Measurements from ENCODE around the gene BPIFB3. TPM values are rescaled to one million over a fixed set of nuclear protein-coding genes. Genes with fewer than 3 reads are reported as not detected.
"Not testable (repeated sequence)": the region's sequence is repeated elsewhere in the genome, so short reads cannot be mapped to it uniquely, and the experiment has no call there.

Gene BPIFB3
- total and polyA plus RNA-seq, 9 donors, result 0.07 to 0.09 (median 0.08) TPM; not detected in 6

GRCh38 chr20:33119725-33120720, 66.3 kb downstream of the BPIFB3 start:
- no peaks in the 10 kb centered on the region for H3K4me1 ChIP-seq (ENCODE audit: control insufficient read depth, insufficient read depth, low read length)
- no peak for DNase-seq
- H3K27ac ChIP-seq (ENCODE audit: low read length), result no peak overlapping the region
- no peaks in the 10 kb centered on the region for H3K36me3 ChIP-seq (ENCODE audit: control insufficient read depth, insufficient read depth, low read length)
- no peaks in the 10 kb centered on the region for H3K9me3 ChIP-seq (replicated peaks; ENCODE audit: control insufficient read depth, low read depth, low read length)
- no peak overlapping the region for H3K4me3 ChIP-seq (ENCODE audit: low read length)
- WGBS (ENCODE audit: insufficient coverage), result no CpG with 5 or more reads among the region's 3 CpGs
- H3K27me3 ChIP-seq (ENCODE audit: control insufficient read depth, insufficient read depth, low read length), result no peaks in the 10 kb centered on the region

- no peaks in the 10 kb centered on the region for H3K4me1 ChIP-seq (ENCODE audit: control insufficient read depth, insufficient read depth, low read length)
- WGBS (ENCODE audit: insufficient coverage), result 100% methylated on average over 2 of the region's 3 CpGs
- no peak overlapping the region for H3K27ac ChIP-seq (ENCODE audit: low read length)
- no peaks in the 10 kb centered on the region for H3K27me3 ChIP-seq (ENCODE audit: control insufficient read depth, insufficient read depth, low read length)
- H3K36me3 ChIP-seq (ENCODE audit: control insufficient read depth, insufficient read depth, low read length), result no peaks in the 10 kb centered on the region
- H3K4me3 ChIP-seq (ENCODE audit: low read length), result no peak overlapping the region
- H3K9me3 ChIP-seq (replicated peaks; ENCODE audit: control insufficient read depth, low read depth, low read length), result no peaks in the 10 kb centered on the region
- no peak for DNase-seq
These were observed 67.2 kb downstream of the BPIFB3 start for GRCh38 chr20:33120934-33121333.

GRCh38 chr20:33122297-33122696, 68.6 kb downstream of the BPIFB3 start:
- 50% methylated on average over 1 of the region's 1 CpG for WGBS (ENCODE audit: insufficient coverage)
- not testable (repeated sequence) for H3K27ac ChIP-seq (ENCODE audit: low read length); H3K27me3 ChIP-seq (ENCODE audit: control insufficient read depth, insufficient read depth, low read length)

More at GRCh38 chr20:33122297-33122696, 68.6 kb downstream of the BPIFB3 start:
- not testable (repeated sequence) for DNase-seq; H3K36me3 ChIP-seq (ENCODE audit: control insufficient read depth, insufficient read depth, low read length); H3K4me3 ChIP-seq (ENCODE audit: low read length); H3K9me3 ChIP-seq (replicated peaks; ENCODE audit: control insufficient read depth, low read depth, low read length); H3K4me1 ChIP-seq (ENCODE audit: control insufficient read depth, insufficient read depth, low read length)

Other genes starting within 250 kb of the BPIFB3 start
- 83.5 TPM for gene MAPRE1, start 233.9 kb upstream of the BPIFB3 start, total RNA-seq
- 100 to 1,000 TPM; 114 to 151 (median 143) TPM for gene MAPRE1, start 233.9 kb upstream of the BPIFB3 start, polyA plus RNA-seq (ENCODE audit: insufficient read depth in 1 of 8, insufficient read length in 8 of 8, low replicate concordance in 1 of 8)
- gene EFCAB8, start 195.0 kb upstream of the BPIFB3 start, total RNA-seq, result 0.22 TPM
- under 1 TPM in 6 of 8 donors, not detected in 2; 0.04 to 0.16 (median 0.13) TPM for gene EFCAB8, start 195.0 kb upstream of the BPIFB3 start, polyA plus RNA-seq (ENCODE audit: insufficient read depth in 1 of 8, insufficient read length in 8 of 8, low replicate concordance in 1 of 8)
- not detected for gene SUN5, start 49.5 kb upstream of the BPIFB3 start, total RNA-seq
- gene SUN5, start 49.5 kb upstream of the BPIFB3 start, polyA plus RNA-seq (ENCODE audit: insufficient read depth in 1 of 8, insufficient read length in 8 of 8, low replicate concordance in 1 of 8), result not detected
- not detected for gene BPIFB2, start 46.2 kb upstream of the BPIFB3 start, total RNA-seq
- under 1 TPM in 1 of 8 donors, not detected in 7; 0.10 TPM for gene BPIFB2, start 46.2 kb upstream of the BPIFB3 start, polyA plus RNA-seq (ENCODE audit: insufficient read depth in 1 of 8, insufficient read length in 8 of 8, low replicate concordance in 1 of 8)
- not detected for gene BPIFB6, start 22.3 kb upstream of the BPIFB3 start, total RNA-seq
- gene BPIFB6, start 22.3 kb upstream of the BPIFB3 start, polyA plus RNA-seq (ENCODE audit: insufficient read depth in 1 of 8, insufficient read length in 8 of 8, low replicate concordance in 1 of 8), result not detected
- 0.09 TPM for gene BPIFB4, start 25.7 kb downstream of the BPIFB3 start, total RNA-seq
- gene BPIFB4, start 25.7 kb downstream of the BPIFB3 start, polyA plus RNA-seq (ENCODE audit: insufficient read depth in 1 of 8, insufficient read length in 8 of 8, low replicate concordance in 1 of 8), result under 1 TPM in 5 of 8 donors, not detected in 3; 0.07 to 0.30 (median 0.09) TPM
- gene BPIFA2, start 114.3 kb downstream of the BPIFB3 start, total RNA-seq, result not detected
- not detected for gene BPIFA2, start 114.3 kb downstream of the BPIFB3 start, polyA plus RNA-seq (ENCODE audit: insufficient read depth in 1 of 8, insufficient read length in 8 of 8, low replicate concordance in 1 of 8)
- not detected for gene BPIFA3, start 163.4 kb downstream of the BPIFB3 start, total RNA-seq
- gene BPIFA3, start 163.4 kb downstream of the BPIFB3 start, polyA plus RNA-seq (ENCODE audit: insufficient read depth in 1 of 8, insufficient read length in 8 of 8, low replicate concordance in 1 of 8), result not detected
- not detected for gene BPIFA1, start 182.1 kb downstream of the BPIFB3 start, total RNA-seq
- not detected for gene BPIFA1, start 182.1 kb downstream of the BPIFB3 start, polyA plus RNA-seq (ENCODE audit: insufficient read depth in 1 of 8, insufficient read length in 8 of 8, low replicate concordance in 1 of 8)
- gene BPIFB1, start 229.3 kb downstream of the BPIFB3 start, total RNA-seq, result not detected
- under 1 TPM in 2 of 8 donors, not detected in 6; 0.09 to 0.19 TPM for gene BPIFB1, start 229.3 kb downstream of the BPIFB3 start, polyA plus RNA-seq (ENCODE audit: insufficient read depth in 1 of 8, insufficient read length in 8 of 8, low replicate concordance in 1 of 8)